ENCODE measurements around the gene AGPS.
"Not testable (repeated sequence)": the region's sequence is repeated elsewhere in the genome, so short reads cannot be mapped to it uniquely, and the experiment has no call there.

Gene AGPS

GRCh38 chr2:177422271-177422670 lies 29.7 kb downstream of the AGPS start:
- no peak for TF ChIP-seq EZH2 (IDR thresholded peaks at IDR 0.05)
- TF ChIP-seq POLR2AphosphoS5 (IDR thresholded peaks at IDR 0.05; ENCODE audit: borderline replicate concordance, low read depth, low read length) = no peak
- TF ChIP-seq FOXP2 (optimal IDR thresholded peaks at IDR 0.05; ENCODE audit: control extremely low read depth, extremely low read length, insufficient read depth) = no peak
- H3K9ac ChIP-seq (ENCODE audit: insufficient read length) = no peak overlapping the region
- H3K4me3 ChIP-seq = no peak overlapping the region
- no peak overlapping the region for H3K27ac ChIP-seq
- peaks cover 4% of the 10 kb centered on the region; the same call in 1 of the 2 replicates for H3K36me3 ChIP-seq (ENCODE audit: insufficient read depth, low read length)
- no peak for DNase-seq (ENCODE audit: low read depth, low spot score)
- H3K9me3 ChIP-seq (ENCODE audit: low read depth, low read length) = no peaks in the 10 kb centered on the region

- H3K9ac ChIP-seq (ENCODE audit: insufficient read length); H3K36me3 ChIP-seq (ENCODE audit: insufficient read depth, low read length); H3K9me3 ChIP-seq (ENCODE audit: low read depth, low read length); H3K27ac ChIP-seq; DNase-seq (ENCODE audit: low read depth, low spot score); H3K4me3 ChIP-seq: not testable (repeated sequence)
Measured at GRCh38 chr2:177424120-177424519, 31.5 kb downstream of the AGPS start.

- not testable (repeated sequence) for H3K9ac ChIP-seq (ENCODE audit: insufficient read length); H3K27ac ChIP-seq; DNase-seq (ENCODE audit: low read depth, low spot score); H3K36me3 ChIP-seq (ENCODE audit: insufficient read depth, low read length); H3K4me3 ChIP-seq; H3K9me3 ChIP-seq (ENCODE audit: low read depth, low read length)
Measured at GRCh38 chr2:177424620-177425019, 32.0 kb downstream of the AGPS start.

GRCh38 chr2:177427316-177427715 lies 34.7 kb downstream of the AGPS start:
- Histone ChIP-seq H3K9me3 (ENCODE audit: low read depth, low read length) (peaks cover under 1% of the 10 kb centered on the region; the same call in 1 of the 2 replicates), H3K27ac (no peak overlapping the region), H3K4me3 (no peak overlapping the region), H3K36me3 (ENCODE audit: insufficient read depth, low read length) (peaks cover 16% of the 10 kb centered on the region), H3K9ac (ENCODE audit: insufficient read length) (no peak overlapping the region)
- TF ChIP-seq FOXP2 (optimal IDR thresholded peaks at IDR 0.05; ENCODE audit: control extremely low read depth, extremely low read length, insufficient read depth) (no peak), EZH2 (IDR thresholded peaks at IDR 0.05) (no peak), POLR2AphosphoS5 (IDR thresholded peaks at IDR 0.05; ENCODE audit: borderline replicate concordance, low read depth, low read length) (no peak)
- no peak for DNase-seq (ENCODE audit: low read depth, low spot score)

GRCh38 chr2:177427936-177428335 lies 35.4 kb downstream of the AGPS start:
- not testable (repeated sequence) for H3K4me3 ChIP-seq; H3K9me3 ChIP-seq (ENCODE audit: low read depth, low read length); DNase-seq (ENCODE audit: low read depth, low spot score); H3K27ac ChIP-seq; H3K9ac ChIP-seq (ENCODE audit: insufficient read length)
- peaks cover 22% of the 10 kb centered on the region for H3K36me3 ChIP-seq (ENCODE audit: insufficient read depth, low read length)

GRCh38 chr2:177429688-177430325 lies 37.2 kb downstream of the AGPS start:
- H3K4me3 ChIP-seq = no peak overlapping the region
- H3K36me3 ChIP-seq (ENCODE audit: insufficient read depth, low read length) = peaks cover 33% of the 10 kb centered on the region
- TF ChIP-seq EZH2 (IDR thresholded peaks at IDR 0.05) (no peak), POLR2AphosphoS5 (IDR thresholded peaks at IDR 0.05; ENCODE audit: borderline replicate concordance, low read depth, low read length) (no peak), FOXP2 (optimal IDR thresholded peaks at IDR 0.05; ENCODE audit: control extremely low read depth, extremely low read length, insufficient read depth) (no peak)
- DNase-seq (ENCODE audit: low read depth, low spot score) = no peak
- peak overlapping the region; percentile 40 for H3K27ac ChIP-seq
- no peak overlapping the region for H3K9ac ChIP-seq (ENCODE audit: insufficient read length)
- peaks cover 10% of the 10 kb centered on the region for H3K9me3 ChIP-seq (ENCODE audit: low read depth, low read length)

GRCh38 chr2:177430411-177430810 lies 37.8 kb downstream of the AGPS start:
- TF ChIP-seq POLR2AphosphoS5 (IDR thresholded peaks at IDR 0.05; ENCODE audit: borderline replicate concordance, low read depth, low read length) (no peak), FOXP2 (optimal IDR thresholded peaks at IDR 0.05; ENCODE audit: control extremely low read depth, extremely low read length, insufficient read depth) (no peak), EZH2 (IDR thresholded peaks at IDR 0.05) (no peak)
- Histone ChIP-seq H3K4me3 (0 out of 2 replicates have a peak overlapping the region, but pooled peaks have one; percentile 4), H3K36me3 (ENCODE audit: insufficient read depth, low read length) (peaks cover 33% of the 10 kb centered on the region), H3K9me3 (ENCODE audit: low read depth, low read length) (peaks cover 10% of the 10 kb centered on the region), H3K9ac (ENCODE audit: insufficient read length) (no peak overlapping the region), H3K27ac (peak overlapping the region; percentile 40; the same call in 1 of the 2 replicates)
- DNase-seq (ENCODE audit: low read depth, low spot score) = no peak

- Histone ChIP-seq H3K9me3 (ENCODE audit: low read depth, low read length) (peaks cover 10% of the 10 kb centered on the region), H3K27ac (peak overlapping the region; percentile 40; the same call in 1 of the 2 replicates), H3K36me3 (ENCODE audit: insufficient read depth, low read length) (peaks cover 33% of the 10 kb centered on the region)
- H3K4me3 ChIP-seq; H3K9ac ChIP-seq (ENCODE audit: insufficient read length); DNase-seq (ENCODE audit: low read depth, low spot score): not testable (repeated sequence)
Measured at GRCh38 chr2:177431111-177431725, 38.6 kb downstream of the AGPS start.

- Histone ChIP-seq H3K9ac (ENCODE audit: insufficient read length) (no peak overlapping the region), H3K4me3 (no peak overlapping the region), H3K27ac (no peak overlapping the region), H3K36me3 (ENCODE audit: insufficient read depth, low read length) (peaks cover 42% of the 10 kb centered on the region), H3K9me3 (ENCODE audit: low read depth, low read length) (peaks cover 10% of the 10 kb centered on the region)
- TF ChIP-seq FOXP2 (optimal IDR thresholded peaks at IDR 0.05; ENCODE audit: control extremely low read depth, extremely low read length, insufficient read depth) (no peak), EZH2 (IDR thresholded peaks at IDR 0.05) (no peak), POLR2AphosphoS5 (IDR thresholded peaks at IDR 0.05; ENCODE audit: borderline replicate concordance, low read depth, low read length) (no peak)
- no peak for DNase-seq (ENCODE audit: low read depth, low spot score)
Measured at GRCh38 chr2:177432703-177433102, 40.1 kb downstream of the AGPS start.
